MM.1S (cell line): ENCODE results near the gene FZD1.

ENCODE experiments used
- EZH2 ChIP-seq: fragments of 300-600 bp; sonication (generic); optimal IDR thresholded peaks from 2 replicates; pipeline ENCODE3; 2017; ENCODE audit warnings: low read depth, mild to moderate bottlenecking, antibody characterized with exemption, low read length, mixed read lengths
- TF ChIP-seq, protein P1 (sequence below): fragments of 300-600 bp; sonication (generic); IDR thresholded peaks from 2 replicates; pipeline ENCODE4 v1.5.1; 2016; ENCODE audit warnings: antibody characterized with exemption, low read length, mixed read lengths

DNA sequence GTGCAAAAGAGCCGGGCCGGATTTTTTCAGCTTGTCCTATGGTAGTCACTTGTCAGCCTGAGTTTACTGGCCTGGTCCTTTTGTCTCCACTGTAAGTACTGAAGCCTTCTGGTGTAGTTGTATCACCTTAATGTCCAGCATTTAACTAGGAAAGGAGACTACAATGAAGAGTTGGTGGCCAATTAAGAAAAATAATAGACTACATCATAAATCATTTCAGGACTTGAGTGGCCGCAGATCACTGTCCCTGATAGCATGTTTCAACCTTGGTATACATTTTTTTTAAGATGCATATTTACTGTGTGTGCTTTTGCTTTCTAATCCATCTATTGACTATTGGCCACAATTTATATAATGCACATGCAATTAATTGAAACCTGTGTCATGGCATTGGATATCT lies 6.1 kb downstream of the FZD1 start:
- TF ChIP-seq, protein P1, sequence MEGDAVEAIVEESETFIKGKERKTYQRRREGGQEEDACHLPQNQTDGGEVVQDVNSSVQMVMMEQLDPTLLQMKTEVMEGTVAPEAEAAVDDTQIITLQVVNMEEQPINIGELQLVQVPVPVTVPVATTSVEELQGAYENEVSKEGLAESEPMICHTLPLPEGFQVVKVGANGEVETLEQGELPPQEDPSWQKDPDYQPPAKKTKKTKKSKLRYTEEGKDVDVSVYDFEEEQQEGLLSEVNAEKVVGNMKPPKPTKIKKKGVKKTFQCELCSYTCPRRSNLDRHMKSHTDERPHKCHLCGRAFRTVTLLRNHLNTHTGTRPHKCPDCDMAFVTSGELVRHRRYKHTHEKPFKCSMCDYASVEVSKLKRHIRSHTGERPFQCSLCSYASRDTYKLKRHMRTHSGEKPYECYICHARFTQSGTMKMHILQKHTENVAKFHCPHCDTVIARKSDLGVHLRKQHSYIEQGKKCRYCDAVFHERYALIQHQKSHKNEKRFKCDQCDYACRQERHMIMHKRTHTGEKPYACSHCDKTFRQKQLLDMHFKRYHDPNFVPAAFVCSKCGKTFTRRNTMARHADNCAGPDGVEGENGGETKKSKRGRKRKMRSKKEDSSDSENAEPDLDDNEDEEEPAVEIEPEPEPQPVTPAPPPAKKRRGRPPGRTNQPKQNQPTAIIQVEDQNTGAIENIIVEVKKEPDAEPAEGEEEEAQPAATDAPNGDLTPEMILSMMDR: no peak
- TF ChIP-seq EZH2: no peak
